Measurements from ENCODE around the gene B4GALT7. TPM values are rescaled to one million over a fixed set of nuclear protein-coding genes. Genes with fewer than 3 reads are reported as not detected.
A peak's percentile ranks its signal among the peaks of the same experiment; 100 is the strongest.
"Not testable (repeated sequence)": the region's sequence is repeated elsewhere in the genome, so short reads cannot be mapped to it uniquely, and the experiment has no call there.

The B4GALT7 gene
- total RNA-seq, 1 experiment from 2014 or later, result 33.0 TPM

- no peak for DNase-seq (ENCODE audit: low read depth, low spot score)
- in situ Hi-C loops (cut with HindIII; ENCODE audit: low pct_unique_long_range_greater_than_20kb, low sequenced_read_pairs), result no loop called here
Measured at GRCh38 chr5:177605667-177606066, 5.7 kb downstream of the B4GALT7 start.

- in situ Hi-C loops (cut with HindIII; ENCODE audit: low pct_unique_long_range_greater_than_20kb, low sequenced_read_pairs), result no loop called here
- no peak for DNase-seq (ENCODE audit: low read depth, low spot score)
Measured at GRCh38 chr5:177606071-177607051, 6.4 kb downstream of the B4GALT7 start.

GRCh38 chr5:177607115-177607451 lies 7.2 kb downstream of the B4GALT7 start:
- DNase-seq (ENCODE audit: low read depth, low spot score), result no peak
- in situ Hi-C loops (cut with HindIII; ENCODE audit: low pct_unique_long_range_greater_than_20kb, low sequenced_read_pairs), result no loop called here

- in situ Hi-C loops (cut with HindIII; ENCODE audit: low pct_unique_long_range_greater_than_20kb, low sequenced_read_pairs), result no loop called here
Measured at GRCh38 chr5:177607452-177608192, 7.7 kb downstream of the B4GALT7 start.

GRCh38 chr5:177608243-177609075 lies 8.5 kb downstream of the B4GALT7 start:
- in situ Hi-C loops (cut with HindIII; ENCODE audit: low pct_unique_long_range_greater_than_20kb, low sequenced_read_pairs), result no loop called here
- no peak for DNase-seq (ENCODE audit: low read depth, low spot score)

More at GRCh38 chr5:177607452-177608192, 7.7 kb downstream of the B4GALT7 start:
- peak; percentile 75 for DNase-seq (ENCODE audit: low read depth, low spot score)

GRCh38 chr5:177609076-177610059 lies 9.4 kb downstream of the B4GALT7 start:
- in situ Hi-C loops (cut with HindIII; ENCODE audit: low pct_unique_long_range_greater_than_20kb, low sequenced_read_pairs), result no loop called here

GRCh38 chr5:177610131-177610769 lies 10.3 kb downstream of the B4GALT7 start:
- no peak for DNase-seq (ENCODE audit: low read depth, low spot score)
- in situ Hi-C loops (cut with HindIII; ENCODE audit: low pct_unique_long_range_greater_than_20kb, low sequenced_read_pairs), result no loop called here

More at GRCh38 chr5:177609076-177610059, 9.4 kb downstream of the B4GALT7 start:
- DNase-seq (ENCODE audit: low read depth, low spot score), result no peak

- no peak for DNase-seq (ENCODE audit: low read depth, low spot score)
- in situ Hi-C loops (cut with HindIII; ENCODE audit: low pct_unique_long_range_greater_than_20kb, low sequenced_read_pairs), result no loop called here
Measured at GRCh38 chr5:177610770-177611445, 11.0 kb downstream of the B4GALT7 start.

GRCh38 chr5:177611446-177612214 lies 11.7 kb downstream of the B4GALT7 start:
- in situ Hi-C loops (cut with HindIII; ENCODE audit: low pct_unique_long_range_greater_than_20kb, low sequenced_read_pairs), result no loop called here
- no peak for DNase-seq (ENCODE audit: low read depth, low spot score)

- DNase-seq (ENCODE audit: low read depth, low spot score), result no peak
- in situ Hi-C loops (cut with HindIII; ENCODE audit: low pct_unique_long_range_greater_than_20kb, low sequenced_read_pairs), result no loop called here
Measured at GRCh38 chr5:177612215-177612673, 12.3 kb downstream of the B4GALT7 start.

GRCh38 chr5:177620560-177620959 lies 20.6 kb downstream of the B4GALT7 start:
- in situ Hi-C loops (cut with HindIII; ENCODE audit: low pct_unique_long_range_greater_than_20kb, low sequenced_read_pairs), result no loop called here
- no peak for DNase-seq (ENCODE audit: low read depth, low spot score)

GRCh38 chr5:177624172-177624571 lies 24.2 kb downstream of the B4GALT7 start:
- in situ Hi-C loops (cut with HindIII; ENCODE audit: low pct_unique_long_range_greater_than_20kb, low sequenced_read_pairs), result not testable (repeated sequence)

GRCh38 chr5:177630186-177630585 lies 30.3 kb downstream of the B4GALT7 start:
- DNase-seq (ENCODE audit: low read depth, low spot score); in situ Hi-C loops (cut with HindIII; ENCODE audit: low pct_unique_long_range_greater_than_20kb, low sequenced_read_pairs): not testable (repeated sequence)

More at GRCh38 chr5:177624172-177624571, 24.2 kb downstream of the B4GALT7 start:
- DNase-seq (ENCODE audit: low read depth, low spot score), result not testable (repeated sequence)

GRCh38 chr5:177634912-177635311 lies 35.0 kb downstream of the B4GALT7 start:
- DNase-seq (ENCODE audit: low read depth, low spot score); in situ Hi-C loops (cut with HindIII; ENCODE audit: low pct_unique_long_range_greater_than_20kb, low sequenced_read_pairs): not testable (repeated sequence)

- DNase-seq (ENCODE audit: low read depth, low spot score); in situ Hi-C loops (cut with HindIII; ENCODE audit: low pct_unique_long_range_greater_than_20kb, low sequenced_read_pairs): not testable (repeated sequence)
Measured at GRCh38 chr5:177645462-177645861, 45.5 kb downstream of the B4GALT7 start.

All from SK-MEL-5 (cell line).